HEK293 (cell line): ENCODE results near the gene TMCC1.
A peak's percentile ranks its signal among the peaks of the same experiment; 100 is the strongest.
"Not testable (repeated sequence)": the region's sequence is repeated elsewhere in the genome, so short reads cannot be mapped to it uniquely, and the experiment has no call there.

Experiments used
- CTCF ChIA-PET: fragments of 350-600 bp; formaldehyde crosslinking; extraction: SDS; loops from one replicate; lab custom pipeline; 2021; ENCODE audit warnings: antibody characterized with exemption; lab: Yijun Ruan, JAX
- POLR2A ChIA-PET: fragments of 300-600 bp; formaldehyde crosslinking; extraction: SDS; loops from one replicate; lab custom pipeline; 2020; ENCODE audit warnings: antibody characterized with exemption, inconsistent platforms; lab: Yijun Ruan, JAX
- H3K27ac ChIP-seq: fragments of 200-500 bp; sonication (Bioruptor generic); 2 replicates; pipeline ENCODE4 v1.5.1; 2014; ENCODE audit warnings: low read depth, low read length, control low read depth, inconsistent platforms; ENCODE audit errors: extremely low read depth
- H3K36me3 ChIP-seq, 2 experiments: fragments of 200-500 bp in 1 of 2; sonication (Bioruptor generic) in 1 of 2; 1 replicate in 1 of 2; 2 replicates in 1 of 2; pipeline ENCODE4 v1.5.1; 2014 to 2017; ENCODE audit warnings: inconsistent platforms in 2 of 2, low read length in 2 of 2; ENCODE audit not compliant: control insufficient read depth in 2 of 2, insufficient read depth in 1 of 2
- H3K4me1 ChIP-seq: fragments of 200-500 bp; sonication (Bioruptor generic); 2 replicates; pipeline ENCODE4 v1.5.1; 2014; ENCODE audit warnings: mild to moderate bottlenecking, low read length, inconsistent platforms; ENCODE audit not compliant: control insufficient read depth, insufficient read depth
- H3K4me3 ChIP-seq: 2 replicates; pipeline ENCODE4 v1.5.1; 2011; ENCODE audit warnings: low read depth, mild to moderate bottlenecking, control low read depth, low read length, moderate library complexity
- H3K9me3 ChIP-seq: fragments of 200-500 bp; sonication (Bioruptor generic); 2 replicates; pipeline ENCODE4 v1.5.1; 2014; ENCODE audit warnings: low read depth, low read length, inconsistent platforms; ENCODE audit not compliant: control insufficient read depth, insufficient read depth
- KLF16 ChIP-seq: fragments of 450-650 bp; formaldehyde crosslinking; IDR thresholded peaks from 2 replicates; pipeline ENCODE4 v1.5.1; 2017; ENCODE audit warnings: missing biosample characterization, missing genetic modification characterization
- ZBTB21 ChIP-seq: fragments of 450-650 bp; formaldehyde crosslinking; IDR thresholded peaks from 2 replicates; pipeline ENCODE4 v1.5.1; 2017; ENCODE audit warnings: missing biosample characterization, missing genetic modification characterization
- ZBTB44 ChIP-seq: fragments of 450-650 bp; IDR thresholded peaks from 2 replicates; pipeline ENCODE4 v1.5.1; 2018; ENCODE audit warnings: missing biosample characterization, mild to moderate bottlenecking, missing genetic modification characterization
- ZNF10 ChIP-seq: fragments of 450-650 bp; formaldehyde crosslinking; IDR thresholded peaks from 2 replicates; pipeline ENCODE4 v1.5.1; 2017; ENCODE audit warnings: missing biosample characterization, missing genetic modification characterization
- ZNF146 ChIP-seq: fragments of 450-650 bp; formaldehyde crosslinking; IDR thresholded peaks from 2 replicates; pipeline ENCODE4 v1.5.1; 2016; ENCODE audit warnings: missing biosample characterization, missing genetic modification characterization
- ZNF155 ChIP-seq: fragments of 450-650 bp; formaldehyde crosslinking; IDR thresholded peaks from 2 replicates; pipeline ENCODE4 v1.5.1; 2016; ENCODE audit warnings: missing biosample characterization, missing genetic modification characterization
- ZNF394 ChIP-seq: fragments of 450-650 bp; formaldehyde crosslinking; IDR thresholded peaks from 2 replicates; pipeline ENCODE4 v1.5.1; 2016; ENCODE audit warnings: missing biosample characterization, missing genetic modification characterization, mild to moderate bottlenecking, moderate library complexity, borderline replicate concordance
- ZNF423 ChIP-seq: fragments of 450-650 bp; formaldehyde crosslinking; IDR thresholded peaks from 2 replicates; pipeline ENCODE4 v1.5.1; 2016; ENCODE audit warnings: missing biosample characterization, missing genetic modification characterization
- ZNF514 ChIP-seq: fragments of 450-650 bp; formaldehyde crosslinking; IDR thresholded peaks from 2 replicates; pipeline ENCODE4 v1.5.1; 2016; ENCODE audit warnings: missing biosample characterization, missing genetic modification characterization
- ZNF571 ChIP-seq: fragments of 450-650 bp; formaldehyde crosslinking; IDR thresholded peaks from 2 replicates; pipeline ENCODE4 v1.5.0; 2017; ENCODE audit warnings: missing biosample characterization, missing genetic modification characterization
- ZNF596 ChIP-seq: fragments of 450-650 bp; IDR thresholded peaks from 2 replicates; pipeline ENCODE4 v1.5.0; 2018; ENCODE audit warnings: missing biosample characterization, mild to moderate bottlenecking, missing genetic modification characterization, moderate library complexity
- ZNF629 ChIP-seq: fragments of 450-650 bp; formaldehyde crosslinking; IDR thresholded peaks from 2 replicates; pipeline ENCODE4 v1.5.1; 2017; ENCODE audit warnings: missing biosample characterization, missing genetic modification characterization
- ZNF654 ChIP-seq: fragments of 450-650 bp; formaldehyde crosslinking; IDR thresholded peaks from 2 replicates; pipeline ENCODE4 v1.5.1; 2016; ENCODE audit warnings: low read depth, missing biosample characterization, missing genetic modification characterization
- ZNF677 ChIP-seq: fragments of 450-650 bp; IDR thresholded peaks from 2 replicates; pipeline ENCODE4 v1.5.0; 2018; ENCODE audit warnings: missing biosample characterization, mild to moderate bottlenecking, missing genetic modification characterization, moderate library complexity
- ZNF768 ChIP-seq: fragments of 450-650 bp; formaldehyde crosslinking; IDR thresholded peaks from 2 replicates; pipeline ENCODE4 v1.5.1; 2018; ENCODE audit warnings: missing biosample characterization, mild to moderate bottlenecking, missing genetic modification characterization
- ZNF843 ChIP-seq: fragments of 450-650 bp; formaldehyde crosslinking; IDR thresholded peaks from 2 replicates; pipeline ENCODE4 v1.5.1; 2016; ENCODE audit warnings: missing biosample characterization, missing genetic modification characterization
- TF ChIP-seq, protein P1 (sequence below): fragments of 450-650 bp; formaldehyde crosslinking; IDR thresholded peaks from 2 replicates; pipeline ENCODE4 v1.5.1; 2016; ENCODE audit warnings: missing biosample characterization, missing genetic modification characterization
- TF ChIP-seq, protein P2 (sequence below): fragments of 450-650 bp; formaldehyde crosslinking; IDR thresholded peaks from 2 replicates; pipeline ENCODE4 v1.5.1; 2016; ENCODE audit warnings: missing biosample characterization, missing genetic modification characterization
- TF ChIP-seq, protein P3 (sequence below): fragments of 450-650 bp; formaldehyde crosslinking; IDR thresholded peaks from 2 replicates; pipeline ENCODE4 v1.5.1; 2017; ENCODE audit warnings: missing biosample characterization, missing genetic modification characterization

TMCC1 gene

GRCh38 chr3:129611446-129611800 is 282.1 kb downstream of the TMCC1 start:
- peak; percentile 73 for TF ChIP-seq ZNF768 (tag by site-specific recombination)
- TF ChIP-seq ZNF423 (tag by site-specific recombination) = no peak
- H3K27ac ChIP-seq = no peak overlapping the region
- H3K9me3 ChIP-seq = no peaks in the 10 kb centered on the region
- H3K36me3 ChIP-seq = no peaks in the 10 kb centered on the region
- 0 out of 2 replicates have a peak, but pooled peaks cover 3% of the 10 kb centered on the region for H3K4me1 ChIP-seq
- no peak overlapping the region for H3K4me3 ChIP-seq
- CTCF ChIA-PET = no interaction called here
- POLR2A ChIA-PET = no interaction called here

DNA sequence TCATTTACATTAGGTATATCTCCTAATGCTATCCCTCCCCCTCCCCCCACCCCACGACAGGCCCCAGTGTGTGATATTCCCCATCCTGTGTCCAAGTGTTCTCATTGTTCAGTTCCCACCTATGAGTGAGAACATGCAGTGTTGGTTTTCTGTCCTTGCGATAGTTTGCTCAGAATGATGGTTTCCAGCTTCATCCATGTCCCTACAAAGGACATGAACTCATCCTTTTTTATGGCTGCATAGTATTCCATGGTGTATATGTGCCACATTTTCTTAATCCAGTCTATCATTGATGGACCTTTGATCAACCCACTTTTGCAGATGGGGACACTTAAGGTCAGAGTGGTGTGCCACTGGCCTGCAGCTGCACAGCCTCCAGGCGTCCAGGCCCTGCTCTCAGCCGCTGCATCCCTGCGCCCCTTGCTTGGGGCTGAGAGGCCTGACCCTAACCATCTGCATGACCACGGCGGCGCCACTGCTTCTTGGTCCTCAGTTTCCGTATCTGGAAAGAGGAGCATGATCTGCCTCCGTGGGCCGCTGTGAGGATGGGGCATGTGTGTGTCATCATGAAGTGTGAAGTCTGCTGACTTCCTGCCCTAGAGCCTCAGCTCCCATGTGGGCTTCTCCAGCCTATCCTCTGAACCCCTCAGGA is 282.6 kb downstream of the TMCC1 start:
- TF ChIP-seq, protein P1, sequence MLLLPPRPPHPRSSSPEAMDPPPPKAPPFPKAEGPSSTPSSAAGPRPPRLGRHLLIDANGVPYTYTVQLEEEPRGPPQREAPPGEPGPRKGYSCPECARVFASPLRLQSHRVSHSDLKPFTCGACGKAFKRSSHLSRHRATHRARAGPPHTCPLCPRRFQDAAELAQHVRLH (tag by site-specific recombination) = 0 out of 2 replicates have a peak, but pooled peaks have one; percentile 11
- TF ChIP-seq ZNF146 (tag by site-specific recombination) = peak; percentile 99
- H3K9me3 ChIP-seq, H3K4me1 ChIP-seq, CTCF ChIA-PET, H3K27ac ChIP-seq, POLR2A ChIA-PET, H3K4me3 ChIP-seq, H3K36me3 ChIP-seq: not testable (repeated sequence)

DNA sequence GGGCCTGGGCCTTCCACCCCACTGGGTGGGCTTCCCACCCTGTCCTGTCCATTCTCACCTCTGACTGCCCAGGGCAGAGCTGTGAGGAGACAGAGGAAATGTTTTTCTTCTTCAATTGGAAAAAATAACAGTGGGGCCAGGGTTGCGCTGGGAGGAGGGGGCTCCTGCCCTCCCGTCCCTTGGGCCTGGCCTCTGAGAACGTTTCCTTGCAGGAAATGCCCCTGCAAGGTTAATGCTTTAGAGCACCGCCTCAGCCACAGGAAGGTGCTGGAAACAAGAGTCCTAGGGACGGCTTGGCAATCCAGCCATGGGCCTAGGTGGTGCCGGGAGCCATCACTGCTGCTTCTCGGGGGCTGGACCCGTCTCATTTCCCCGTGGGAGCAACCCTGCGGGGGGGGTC is 283.2 kb downstream of the TMCC1 start:
- CTCF ChIA-PET = interaction anchor here (0.7 kb wide), 2 partner anchors 12 to 239 kb away, joined by 3 read pairs; no protein-coding TSS in a partner anchor
- 0 out of 2 replicates have a peak, but pooled peaks cover 3% of the 10 kb centered on the region for H3K4me1 ChIP-seq

More for the DNA sequence above, 283.2 kb downstream of the TMCC1 start:
- no peak overlapping the region for H3K4me3 ChIP-seq
- no peaks in the 10 kb centered on the region for H3K36me3 ChIP-seq
- no peaks in the 10 kb centered on the region for H3K9me3 ChIP-seq
- no peak overlapping the region for H3K27ac ChIP-seq
- TF ChIP-seq ZNF654 (tag by site-specific recombination) (no peak), KLF16 (tag by site-specific recombination) (no peak), ZNF10 (tag by site-specific recombination) (no peak), ZBTB44 (tag by site-specific recombination) (no peak), ZNF596 (no peak), ZBTB21 (tag by site-specific recombination) (no peak), ZNF677 (tag by site-specific recombination) (no peak), ZNF843 (no peak), ZNF571 (no peak), ZNF514 (tag by site-specific recombination) (no peak), ZNF629 (tag by site-specific recombination) (no peak), ZNF155 (no peak), ZNF394 (tag by site-specific recombination) (no peak)
- TF ChIP-seq, protein P2, sequence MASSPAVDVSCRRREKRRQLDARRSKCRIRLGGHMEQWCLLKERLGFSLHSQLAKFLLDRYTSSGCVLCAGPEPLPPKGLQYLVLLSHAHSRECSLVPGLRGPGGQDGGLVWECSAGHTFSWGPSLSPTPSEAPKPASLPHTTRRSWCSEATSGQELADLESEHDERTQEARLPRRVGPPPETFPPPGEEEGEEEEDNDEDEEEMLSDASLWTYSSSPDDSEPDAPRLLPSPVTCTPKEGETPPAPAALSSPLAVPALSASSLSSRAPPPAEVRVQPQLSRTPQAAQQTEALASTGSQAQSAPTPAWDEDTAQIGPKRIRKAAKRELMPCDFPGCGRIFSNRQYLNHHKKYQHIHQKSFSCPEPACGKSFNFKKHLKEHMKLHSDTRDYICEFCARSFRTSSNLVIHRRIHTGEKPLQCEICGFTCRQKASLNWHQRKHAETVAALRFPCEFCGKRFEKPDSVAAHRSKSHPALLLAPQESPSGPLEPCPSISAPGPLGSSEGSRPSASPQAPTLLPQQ (tag by site-specific recombination) = no peak
- TF ChIP-seq, protein P3, sequence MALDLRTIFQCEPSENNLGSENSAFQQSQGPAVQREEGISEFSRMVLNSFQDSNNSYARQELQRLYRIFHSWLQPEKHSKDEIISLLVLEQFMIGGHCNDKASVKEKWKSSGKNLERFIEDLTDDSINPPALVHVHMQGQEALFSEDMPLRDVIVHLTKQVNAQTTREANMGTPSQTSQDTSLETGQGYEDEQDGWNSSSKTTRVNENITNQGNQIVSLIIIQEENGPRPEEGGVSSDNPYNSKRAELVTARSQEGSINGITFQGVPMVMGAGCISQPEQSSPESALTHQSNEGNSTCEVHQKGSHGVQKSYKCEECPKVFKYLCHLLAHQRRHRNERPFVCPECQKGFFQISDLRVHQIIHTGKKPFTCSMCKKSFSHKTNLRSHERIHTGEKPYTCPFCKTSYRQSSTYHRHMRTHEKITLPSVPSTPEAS (tag by site-specific recombination) = no peak
- POLR2A ChIA-PET = no interaction called here
